Keratinocyte (primary cell): ENCODE measurements around the gene ADGRB2. TPM values are rescaled to one million over a fixed set of nuclear protein-coding genes. Genes with fewer than 3 reads are reported as not detected.

Source experiments
- DNase-seq: peaks from one replicate; pipeline ENCODE4 v3.0.0-alpha.2; 2011; ENCODE audit warnings: low read depth, missing footprints, low spot score
- FAIRE-seq: peaks from 2 replicates; lab custom pipeline; 2011; peaks lifted over from hg19 to GRCh38; lab: Jason Lieb, UNC
- H2AFZ ChIP-seq: 2 replicates; pipeline ENCODE4 v1.6.0; 2012; ENCODE audit warnings: low read length, control low read depth, inconsistent platforms; ENCODE audit not compliant: control insufficient read depth
- H3K27ac ChIP-seq: 2 replicates; pipeline ENCODE4 v1.5.1; 2011; ENCODE audit warnings: low read length; ENCODE audit not compliant: control insufficient read depth, insufficient read depth
- H3K27me3 ChIP-seq: 3 replicates; pipeline ENCODE4 v1.6.0; 2011; ENCODE audit warnings: low read length; ENCODE audit not compliant: control insufficient read depth, insufficient read depth; ENCODE audit errors: extremely low read depth
- H3K36me3 ChIP-seq, 2 experiments: 2 replicates in 1 of 2; 3 replicates in 1 of 2; pipeline ENCODE4 v1.5.1; 2011; ENCODE audit warnings: low read length in 2 of 2, mild to moderate bottlenecking in 1 of 2; ENCODE audit not compliant: control insufficient read depth in 2 of 2, insufficient read depth in 2 of 2; ENCODE audit errors: extremely low read depth in 1 of 2
- H3K4me1 ChIP-seq: 3 replicates; pipeline ENCODE4 v1.5.1; 2011; ENCODE audit warnings: low read length; ENCODE audit not compliant: control insufficient read depth, insufficient read depth; ENCODE audit errors: extremely low read depth
- H3K4me2 ChIP-seq: 3 replicates; pipeline ENCODE4 v1.6.0; 2011; ENCODE audit warnings: low read depth, low read length; ENCODE audit not compliant: control insufficient read depth, insufficient read depth; ENCODE audit errors: extremely low read depth
- H3K4me3 ChIP-seq, 3 experiments: fragments of 200-600 bp in 1 of 3; sonication (generic) in 1 of 3; 2 replicates in 2 of 3; 3 replicates in 1 of 3; pipeline ENCODE4 v1.5.1; 2011 to 2016; ENCODE audit warnings: low read length in 3 of 3, mild to moderate bottlenecking in 3 of 3, control low read depth in 2 of 3, inconsistent platforms in 1 of 3, low read depth in 1 of 3, mixed read lengths in 1 of 3, mixed run types in 1 of 3, moderate library complexity in 1 of 3; ENCODE audit not compliant: control insufficient read depth in 2 of 3, insufficient read depth in 2 of 3; ENCODE audit errors: extremely low read depth in 1 of 3
- H3K79me2 ChIP-seq: 2 replicates; pipeline ENCODE4 v1.6.0; 2012; ENCODE audit warnings: low read length; ENCODE audit not compliant: control insufficient read depth, insufficient read depth
- H3K9ac ChIP-seq: 3 replicates; pipeline ENCODE4 v1.6.0; 2011; ENCODE audit warnings: low read length; ENCODE audit not compliant: control insufficient read depth, insufficient read depth; ENCODE audit errors: extremely low read depth
- H3K9me1 ChIP-seq: 3 replicates; pipeline ENCODE4 v1.6.0; 2011; ENCODE audit warnings: low read length; ENCODE audit not compliant: control insufficient read depth, insufficient read depth; ENCODE audit errors: extremely low read depth
- H3K9me3 ChIP-seq: 2 replicates; pipeline ENCODE4 v1.5.1; 2012; ENCODE audit warnings: low read depth, low read length; ENCODE audit not compliant: control insufficient read depth
- H4K20me1 ChIP-seq: 3 replicates; pipeline ENCODE4 v1.6.0; 2011; ENCODE audit warnings: low read length; ENCODE audit not compliant: control insufficient read depth, insufficient read depth; ENCODE audit errors: extremely low read depth
- EZH2 ChIP-seq: IDR thresholded peaks from one replicate; pipeline ENCODE4 v1.6.1; 2012; ENCODE audit warnings: inconsistent platforms, mild to moderate bottlenecking, low read length, moderate library complexity
- dilution Hi-C: fragments of 300-500 bp; cut with MboI; formaldehyde crosslinking; loops from one replicate; pipeline ENCODE4 v1.7.0; 2020; ENCODE audit warnings: low sequenced_read_pairs; ENCODE audit not compliant: extremely low pct_ligation_motif_present
- polyA plus RNA-seq, 5 experiments: library from polyadenylated mRNA; depleted of rRNA in 3 of 5; stranded (reverse) in 3 of 5; stranded (forward) in 1 of 5; unstranded in 1 of 5; fragments of >200 nt; gene quantifications; 1 replicate in 1 of 5; 2 replicates in 3 of 5; 3 replicates in 1 of 5; pipeline versions ENCODE4 v1.2.1 to v1.2.3, GENCODE V29; 2011 to 2012; ENCODE audit warnings: missing spikeins in 2 of 5, low read depth in 1 of 5, low replicate concordance in 1 of 5
- TF ChIP-seq, protein P1 (sequence below), 3 experiments: IDR thresholded peaks in 1 of 3; conservative IDR thresholded peaks in 1 of 3; optimal IDR thresholded peaks in 1 of 3; 2 replicates in 2 of 3; 3 replicates in 1 of 3; pipeline versions ENCODE3 to v1.5.1; 2011; ENCODE audit warnings: low read length in 3 of 3, mild to moderate bottlenecking in 3 of 3, moderate library complexity in 2 of 3, control low read depth in 1 of 3, inconsistent platforms in 1 of 3; ENCODE audit not compliant: insufficient read depth in 2 of 3; ENCODE audit errors: extremely low read depth in 1 of 3

The ADGRB2 gene
- polyA plus RNA-seq, 1 donor (not counting 4 experiments of a cell fraction or from before 2014, with no cell fraction given): 0.68 TPM

- H3K4me2 ChIP-seq: no peak overlapping the region
- H4K20me1 ChIP-seq: no peaks in the 10 kb centered on the region
- no peaks in the 10 kb centered on the region for H3K79me2 ChIP-seq
- H2AFZ ChIP-seq: no peak overlapping the region
- no peaks in the 10 kb centered on the region for H3K36me3 ChIP-seq
- no peak overlapping the region for H3K4me3 ChIP-seq
- H3K27ac ChIP-seq: no peak overlapping the region
- no peak for TF ChIP-seq EZH2
- TF ChIP-seq, protein P1, sequence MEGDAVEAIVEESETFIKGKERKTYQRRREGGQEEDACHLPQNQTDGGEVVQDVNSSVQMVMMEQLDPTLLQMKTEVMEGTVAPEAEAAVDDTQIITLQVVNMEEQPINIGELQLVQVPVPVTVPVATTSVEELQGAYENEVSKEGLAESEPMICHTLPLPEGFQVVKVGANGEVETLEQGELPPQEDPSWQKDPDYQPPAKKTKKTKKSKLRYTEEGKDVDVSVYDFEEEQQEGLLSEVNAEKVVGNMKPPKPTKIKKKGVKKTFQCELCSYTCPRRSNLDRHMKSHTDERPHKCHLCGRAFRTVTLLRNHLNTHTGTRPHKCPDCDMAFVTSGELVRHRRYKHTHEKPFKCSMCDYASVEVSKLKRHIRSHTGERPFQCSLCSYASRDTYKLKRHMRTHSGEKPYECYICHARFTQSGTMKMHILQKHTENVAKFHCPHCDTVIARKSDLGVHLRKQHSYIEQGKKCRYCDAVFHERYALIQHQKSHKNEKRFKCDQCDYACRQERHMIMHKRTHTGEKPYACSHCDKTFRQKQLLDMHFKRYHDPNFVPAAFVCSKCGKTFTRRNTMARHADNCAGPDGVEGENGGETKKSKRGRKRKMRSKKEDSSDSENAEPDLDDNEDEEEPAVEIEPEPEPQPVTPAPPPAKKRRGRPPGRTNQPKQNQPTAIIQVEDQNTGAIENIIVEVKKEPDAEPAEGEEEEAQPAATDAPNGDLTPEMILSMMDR (optimal IDR thresholded peaks at IDR 0.05 in 1 of 3, IDR thresholded peaks at IDR 0.05 in 1 of 3, conservative IDR thresholded peaks at IDR 0.05 in 1 of 3; ENCODE audit: extremely low read depth in 1 of 3, insufficient read depth in 2 of 3, low read length in 3 of 3): no peak
- no peaks in the 10 kb centered on the region for H3K9me1 ChIP-seq
- no peaks in the 10 kb centered on the region for H3K9me3 ChIP-seq
- DNase-seq (no peak), FAIRE-seq (no peak)
- dilution Hi-C loops: no loop called here
- H3K4me1 ChIP-seq: peaks cover 8% of the 10 kb centered on the region
- no peak overlapping the region for H3K9ac ChIP-seq
- H3K27me3 ChIP-seq: peaks cover 25% of the 10 kb centered on the region
Measured at GRCh38 chr1:31776516-31776915, 12.4 kb upstream of the ADGRB2 start.

DNA sequence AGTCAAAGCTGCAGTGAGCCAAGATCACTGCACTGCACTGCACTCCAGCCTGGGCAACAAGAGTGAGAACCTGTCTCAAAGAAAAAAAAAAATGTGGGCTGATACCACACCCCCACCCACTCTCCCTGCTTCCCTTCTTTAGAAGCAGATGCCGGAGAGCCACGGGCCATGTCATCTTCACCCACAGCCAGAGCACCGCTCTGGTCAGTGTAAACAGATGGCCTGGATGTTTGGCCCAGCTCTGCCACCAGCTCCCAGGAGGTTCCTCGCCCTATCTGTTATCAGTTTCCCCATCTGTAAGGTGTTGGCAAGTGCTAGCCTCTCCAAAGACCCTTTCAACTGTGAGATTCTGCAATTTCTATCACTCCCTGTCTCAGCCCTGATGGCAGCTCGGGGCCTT, 11.9 kb upstream of the ADGRB2 start:
- no peak overlapping the region for H2AFZ ChIP-seq
- no peak overlapping the region for H3K27ac ChIP-seq
- H3K9ac ChIP-seq: no peak overlapping the region
- no peaks in the 10 kb centered on the region for H3K9me1 ChIP-seq
- dilution Hi-C loops: no loop called here
- no peaks in the 10 kb centered on the region for H3K79me2 ChIP-seq
- DNase-seq (no peak), FAIRE-seq (no peak)
- peaks cover 28% of the 10 kb centered on the region for H3K27me3 ChIP-seq
- no peak overlapping the region for H3K4me2 ChIP-seq
- no peaks in the 10 kb centered on the region for H3K9me3 ChIP-seq
- H3K4me3 ChIP-seq: no peak overlapping the region
- TF ChIP-seq, protein P1 (optimal IDR thresholded peaks at IDR 0.05 in 1 of 3, IDR thresholded peaks at IDR 0.05 in 1 of 3, conservative IDR thresholded peaks at IDR 0.05 in 1 of 3; ENCODE audit: extremely low read depth in 1 of 3, insufficient read depth in 2 of 3, low read length in 3 of 3): no peak
- no peak for TF ChIP-seq EZH2
- no peaks in the 10 kb centered on the region for H4K20me1 ChIP-seq
- no peaks in the 10 kb centered on the region for H3K36me3 ChIP-seq
- peaks cover 8% of the 10 kb centered on the region for H3K4me1 ChIP-seq
